ENCODE data around the gene GREB1L. TPM values are rescaled to one million over a fixed set of nuclear protein-coding genes. Genes with fewer than 3 reads are reported as not detected.

The GREB1L gene
- total and polyA plus RNA-seq, 2 donors (not counting 1 experiment from before 2014, with no cell fraction given): not detected

- H3K4me3 ChIP-seq (ENCODE audit: control extremely low read depth in 1 of 5, extremely low read depth in 1 of 5, insufficient read depth in 1 of 5, low read depth in 2 of 5, low read length in 4 of 5): no peak overlapping the region
- Mint-ChIP-seq H3K27me3 (peaks cover 11% of the 10 kb centered on the region), H3K4me1 (no peaks in the 10 kb centered on the region), H3K9me3 (ENCODE audit: insufficient read depth) (no peaks in the 10 kb centered on the region), H3K27ac (no peak overlapping the region), H3K4me3 (no peak overlapping the region)
- H4K20me1 ChIP-seq (ENCODE audit: control insufficient read depth, insufficient read depth, low read length, poor library complexity, severe bottlenecking): no peaks in the 10 kb centered on the region
- TF ChIP-seq EZH2 (IDR thresholded peaks at IDR 0.05; ENCODE audit: borderline replicate concordance, insufficient read depth, low read depth, low read length, poor library complexity, severe bottlenecking) (no peak), CTCF (IDR thresholded peaks at IDR 0.05) (no peak)
- no peaks in the 10 kb centered on the region for H3K9me3 ChIP-seq (ENCODE audit: control extremely low read depth in 1 of 3, control insufficient read depth in 2 of 3, insufficient read depth in 1 of 3, low read length in 2 of 3)
- H3K9ac ChIP-seq (ENCODE audit: low read length): no peak overlapping the region
- no peak overlapping the region for H3K4me2 ChIP-seq (replicated peaks; ENCODE audit: low read depth, low read length, poor library complexity, severe bottlenecking)
- H3K79me2 ChIP-seq (ENCODE audit: control insufficient read depth, insufficient read depth, low read length): no peaks in the 10 kb centered on the region
- POLR2A ChIA-PET: no interaction called here
- no peak overlapping the region for H2AFZ ChIP-seq (ENCODE audit: insufficient read depth, low read depth, low read length, poor library complexity, severe bottlenecking)
- H3K4me1 ChIP-seq (ENCODE audit: control insufficient read depth in 2 of 2, insufficient read depth in 2 of 2, low read length in 2 of 2): no peaks in the 10 kb centered on the region
- ATAC-seq (ENCODE audit: low read depth) (no peak), DNase-seq (no peak)
- intact Hi-C loops (cut with micrococcal nuclease): no loop called here
- no peak overlapping the region for H3K27ac ChIP-seq (ENCODE audit: low read length in 2 of 2)
- H3K36me3 ChIP-seq (replicated peaks in 1 of 2; ENCODE audit: control extremely low read depth in 1 of 2, control insufficient read depth in 1 of 2, extremely low read depth in 1 of 2, insufficient read depth in 2 of 2, low read length in 1 of 2): no peaks in the 10 kb centered on the region
- no peaks in the 10 kb centered on the region for H3K27me3 ChIP-seq (replicated peaks in 1 of 4; ENCODE audit: control extremely low read depth in 1 of 4, control insufficient read depth in 3 of 4, insufficient read depth in 4 of 4, low read length in 3 of 4)
- CTCF ChIA-PET: no interaction called here
- WGBS (ENCODE audit: insufficient coverage): no CpG with 5 or more reads among the region's 3 CpGs
Observed at GRCh38 chr18:21293479-21293878, 51.4 kb downstream of the GREB1L start.

- intact Hi-C loops (cut with micrococcal nuclease): no loop called here
- POLR2A ChIA-PET: no interaction called here
Observed at GRCh38 chr18:21295101-21295500, 53.1 kb downstream of the GREB1L start.

More at GRCh38 chr18:21295101-21295500, 53.1 kb downstream of the GREB1L start:
- H3K9me3 Mint-ChIP-seq (ENCODE audit: insufficient read depth): no peaks in the 10 kb centered on the region
- H3K4me2 ChIP-seq (replicated peaks; ENCODE audit: low read depth, low read length, poor library complexity, severe bottlenecking): no peak overlapping the region
- TF ChIP-seq EZH2 (IDR thresholded peaks at IDR 0.05; ENCODE audit: borderline replicate concordance, insufficient read depth, low read depth, low read length, poor library complexity, severe bottlenecking) (no peak), CTCF (IDR thresholded peaks at IDR 0.05) (no peak)
- CTCF ChIA-PET: no interaction called here
- H4K20me1 ChIP-seq (ENCODE audit: control insufficient read depth, insufficient read depth, low read length, poor library complexity, severe bottlenecking): no peaks in the 10 kb centered on the region
- H3K4me3 ChIP-seq (ENCODE audit: control extremely low read depth in 1 of 5, extremely low read depth in 1 of 5, insufficient read depth in 1 of 5, low read depth in 2 of 5, low read length in 4 of 5): no peak overlapping the region
- H3K4me3 Mint-ChIP-seq: no peak overlapping the region
- H3K27ac Mint-ChIP-seq: no peak overlapping the region
- H3K27me3 ChIP-seq (replicated peaks in 1 of 4; ENCODE audit: control extremely low read depth in 1 of 4, control insufficient read depth in 3 of 4, insufficient read depth in 4 of 4, low read length in 3 of 4): no peaks in the 10 kb centered on the region
- DNase-seq (no peak), ATAC-seq (ENCODE audit: low read depth) (no peak)
- H3K4me1 ChIP-seq (ENCODE audit: control insufficient read depth in 2 of 2, insufficient read depth in 2 of 2, low read length in 2 of 2): no peaks in the 10 kb centered on the region
- WGBS (ENCODE audit: insufficient coverage): 95% methylated on average over 2 of the region's 3 CpGs
- no peak overlapping the region for H3K9ac ChIP-seq (ENCODE audit: low read length)
- H3K36me3 ChIP-seq (replicated peaks in 1 of 2; ENCODE audit: control extremely low read depth in 1 of 2, control insufficient read depth in 1 of 2, extremely low read depth in 1 of 2, insufficient read depth in 2 of 2, low read length in 1 of 2): no peaks in the 10 kb centered on the region
- no peaks in the 10 kb centered on the region for H3K9me3 ChIP-seq (ENCODE audit: control extremely low read depth in 1 of 3, control insufficient read depth in 2 of 3, insufficient read depth in 1 of 3, low read length in 2 of 3)
- H3K4me1 Mint-ChIP-seq: no peaks in the 10 kb centered on the region
- peaks cover 11% of the 10 kb centered on the region for H3K27me3 Mint-ChIP-seq
- no peak overlapping the region for H3K27ac ChIP-seq (ENCODE audit: low read length in 2 of 2)
- H3K79me2 ChIP-seq (ENCODE audit: control insufficient read depth, insufficient read depth, low read length): no peaks in the 10 kb centered on the region
- H2AFZ ChIP-seq (ENCODE audit: insufficient read depth, low read depth, low read length, poor library complexity, severe bottlenecking): no peak overlapping the region

All from B cell (primary cell).